ENCODE data around the gene GNB1L. TPM values are rescaled to one million over a fixed set of nuclear protein-coding genes. Genes with fewer than 3 reads are reported as not detected.

Gene GNB1L
- polyA plus RNA-seq, 1 donor from 2014 or later = 16.5 TPM

DNA sequence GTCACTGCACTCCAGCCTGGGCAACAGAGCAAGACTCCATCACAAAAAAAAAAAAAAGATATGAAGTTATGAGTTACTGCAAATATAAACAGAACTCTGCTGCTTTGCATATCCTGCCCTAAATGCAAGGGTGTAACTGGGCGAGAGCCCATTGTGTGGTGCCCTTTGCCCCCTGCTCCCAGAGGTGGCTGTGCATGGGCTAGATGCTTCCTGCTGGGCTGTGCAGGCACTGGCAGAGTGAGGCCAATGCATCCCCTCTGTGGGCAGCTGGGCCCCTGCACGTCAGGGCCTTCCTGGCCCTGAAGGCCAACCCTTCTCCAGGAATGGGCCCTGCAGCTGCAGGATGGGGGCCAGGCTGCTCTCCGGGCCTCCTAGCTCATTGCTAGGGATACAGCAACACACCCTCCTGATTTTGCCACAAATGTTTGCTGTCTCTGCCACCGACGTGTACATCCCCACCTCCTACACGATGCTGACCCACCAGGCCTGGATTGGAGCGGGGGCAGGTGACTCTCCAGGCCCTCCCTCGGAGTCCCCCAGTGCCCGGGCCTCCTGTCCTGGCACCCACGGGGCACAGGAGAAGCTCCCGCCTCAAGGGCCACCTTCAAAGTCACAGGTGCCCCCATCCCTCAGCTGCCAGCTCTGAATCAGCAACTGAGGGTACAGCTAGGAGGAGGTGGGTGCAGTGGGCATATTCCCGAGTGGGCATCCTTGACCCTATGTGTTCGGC lies 46.2 kb upstream of the GNB1L start:
- no peak overlapping the region for H3K4me3 ChIP-seq (ENCODE audit: low read length)
- no peaks in the 10 kb centered on the region for H3K9me2 ChIP-seq (ENCODE audit: insufficient read depth, low read length)
- no peak overlapping the region for H3K27ac ChIP-seq (ENCODE audit: low read length)
- H3K79me2 ChIP-seq (replicated peaks; ENCODE audit: insufficient read depth, low read length) = no peaks in the 10 kb centered on the region
- no peak for TF ChIP-seq EZH2 (IDR thresholded peaks at IDR 0.05; ENCODE audit: borderline replicate concordance, insufficient read depth, low read length, poor library complexity, severe bottlenecking)
- TF ChIP-seq EP300 (conservative IDR thresholded peaks at IDR 0.05; ENCODE audit: poor library complexity, severe bottlenecking) = no peak
- TF ChIP-seq, protein P1, sequence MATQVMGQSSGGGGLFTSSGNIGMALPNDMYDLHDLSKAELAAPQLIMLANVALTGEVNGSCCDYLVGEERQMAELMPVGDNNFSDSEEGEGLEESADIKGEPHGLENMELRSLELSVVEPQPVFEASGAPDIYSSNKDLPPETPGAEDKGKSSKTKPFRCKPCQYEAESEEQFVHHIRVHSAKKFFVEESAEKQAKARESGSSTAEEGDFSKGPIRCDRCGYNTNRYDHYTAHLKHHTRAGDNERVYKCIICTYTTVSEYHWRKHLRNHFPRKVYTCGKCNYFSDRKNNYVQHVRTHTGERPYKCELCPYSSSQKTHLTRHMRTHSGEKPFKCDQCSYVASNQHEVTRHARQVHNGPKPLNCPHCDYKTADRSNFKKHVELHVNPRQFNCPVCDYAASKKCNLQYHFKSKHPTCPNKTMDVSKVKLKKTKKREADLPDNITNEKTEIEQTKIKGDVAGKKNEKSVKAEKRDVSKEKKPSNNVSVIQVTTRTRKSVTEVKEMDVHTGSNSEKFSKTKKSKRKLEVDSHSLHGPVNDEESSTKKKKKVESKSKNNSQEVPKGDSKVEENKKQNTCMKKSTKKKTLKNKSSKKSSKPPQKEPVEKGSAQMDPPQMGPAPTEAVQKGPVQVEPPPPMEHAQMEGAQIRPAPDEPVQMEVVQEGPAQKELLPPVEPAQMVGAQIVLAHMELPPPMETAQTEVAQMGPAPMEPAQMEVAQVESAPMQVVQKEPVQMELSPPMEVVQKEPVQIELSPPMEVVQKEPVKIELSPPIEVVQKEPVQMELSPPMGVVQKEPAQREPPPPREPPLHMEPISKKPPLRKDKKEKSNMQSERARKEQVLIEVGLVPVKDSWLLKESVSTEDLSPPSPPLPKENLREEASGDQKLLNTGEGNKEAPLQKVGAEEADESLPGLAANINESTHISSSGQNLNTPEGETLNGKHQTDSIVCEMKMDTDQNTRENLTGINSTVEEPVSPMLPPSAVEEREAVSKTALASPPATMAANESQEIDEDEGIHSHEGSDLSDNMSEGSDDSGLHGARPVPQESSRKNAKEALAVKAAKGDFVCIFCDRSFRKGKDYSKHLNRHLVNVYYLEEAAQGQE (IDR thresholded peaks at IDR 0.05; ENCODE audit: borderline replicate concordance) = no peak
- no peak for TF ChIP-seq POLR2AphosphoS5 (IDR thresholded peaks at IDR 0.05)
- TF ChIP-seq MXI1 (conservative IDR thresholded peaks at IDR 0.05; ENCODE audit: poor library complexity, severe bottlenecking) = no peak
- H3K9me3 ChIP-seq (ENCODE audit: low read length) = no peaks in the 10 kb centered on the region
- no peaks in the 10 kb centered on the region for H3K27me3 ChIP-seq (ENCODE audit: insufficient read depth, low read depth, low read length)
- no peak overlapping the region for H3K4me2 ChIP-seq (ENCODE audit: low read length)
- H4K20me1 ChIP-seq (ENCODE audit: insufficient read depth) = no peaks in the 10 kb centered on the region
- no peaks in the 10 kb centered on the region for H3F3A ChIP-seq (ENCODE audit: insufficient read depth, low read length, poor library complexity, severe bottlenecking)
- H2AFZ ChIP-seq (ENCODE audit: low read depth, low read length) = no peak overlapping the region
- no peak overlapping the region for H3K9ac ChIP-seq (ENCODE audit: low read length)
- H3K36me3 ChIP-seq (ENCODE audit: insufficient read depth, low read length) = no peaks in the 10 kb centered on the region

DNA sequence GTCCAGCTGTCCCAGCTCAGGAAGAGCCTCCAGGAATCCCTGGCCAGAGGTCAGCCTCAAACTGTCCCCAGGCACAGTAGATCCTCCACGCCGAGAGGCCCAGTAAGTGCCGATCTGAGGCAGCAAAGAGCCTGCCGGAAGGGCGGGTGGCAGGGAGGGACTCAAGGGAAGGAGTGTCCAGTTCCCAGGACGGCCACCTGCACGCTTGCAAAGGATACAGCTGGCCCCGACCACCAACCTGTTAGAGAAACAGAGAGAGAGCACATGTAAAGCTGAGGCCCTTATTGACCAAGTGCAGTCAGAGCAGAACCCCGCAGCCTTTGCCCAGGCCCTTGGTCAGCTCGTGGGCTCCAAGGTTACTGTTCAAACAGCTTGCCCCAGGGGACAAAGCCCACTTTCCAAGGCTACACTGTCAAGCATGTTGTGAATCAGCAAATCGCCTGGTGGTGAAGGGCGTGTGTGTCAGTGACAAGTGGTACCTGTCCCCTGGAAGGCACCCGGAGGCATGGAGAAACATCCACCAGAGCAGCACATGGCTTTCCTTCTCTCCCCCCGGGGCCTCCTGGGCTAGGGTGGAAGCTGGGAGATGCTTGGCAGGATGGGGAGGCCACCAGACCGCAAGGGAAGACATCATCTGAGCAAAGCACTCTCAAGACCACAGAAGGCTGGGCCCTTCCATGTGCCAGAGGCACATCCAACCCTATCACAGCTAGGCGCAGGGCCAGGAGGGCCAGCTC lies 44.3 kb upstream of the GNB1L start:
- no peaks in the 10 kb centered on the region for H3K9me2 ChIP-seq (ENCODE audit: insufficient read depth, low read length)
- no peak overlapping the region for H3K4me2 ChIP-seq (ENCODE audit: low read length)
- H3K9ac ChIP-seq (ENCODE audit: low read length) = no peak overlapping the region
- H3F3A ChIP-seq (ENCODE audit: insufficient read depth, low read length, poor library complexity, severe bottlenecking) = no peaks in the 10 kb centered on the region
- H3K27ac ChIP-seq (ENCODE audit: low read length) = no peak overlapping the region
- H3K79me2 ChIP-seq (replicated peaks; ENCODE audit: insufficient read depth, low read length) = no peaks in the 10 kb centered on the region
- H3K9me3 ChIP-seq (ENCODE audit: low read length) = no peaks in the 10 kb centered on the region
- no peaks in the 10 kb centered on the region for H3K27me3 ChIP-seq (ENCODE audit: insufficient read depth, low read depth, low read length)
- H2AFZ ChIP-seq (ENCODE audit: low read depth, low read length) = no peak overlapping the region
- no peaks in the 10 kb centered on the region for H4K20me1 ChIP-seq (ENCODE audit: insufficient read depth)
- H3K4me3 ChIP-seq (ENCODE audit: low read length) = no peak overlapping the region
- H3K36me3 ChIP-seq (ENCODE audit: insufficient read depth, low read length) = no peaks in the 10 kb centered on the region
- no peak for TF ChIP-seq SMC3 (conservative IDR thresholded peaks at IDR 0.05; ENCODE audit: poor library complexity)
- TF ChIP-seq, protein P1 (IDR thresholded peaks at IDR 0.05; ENCODE audit: borderline replicate concordance) = no peak
- TF ChIP-seq TAF1 (IDR thresholded peaks at IDR 0.05; ENCODE audit: low read depth) = no peak
- TF ChIP-seq EZH2 (IDR thresholded peaks at IDR 0.05; ENCODE audit: borderline replicate concordance, insufficient read depth, low read length, poor library complexity, severe bottlenecking) = no peak
- no peak for TF ChIP-seq MXI1 (conservative IDR thresholded peaks at IDR 0.05; ENCODE audit: poor library complexity, severe bottlenecking)
- TF ChIP-seq RAD21 (conservative IDR thresholded peaks at IDR 0.05) = no peak
